Thoracic aorta (tissue), 2 donors: Measurements from ENCODE around the gene GALNT2. TPM values are rescaled to one million over a fixed set of nuclear protein-coding genes. Genes with fewer than 3 reads are reported as not detected.

Experiments
- ATAC-seq: fragments of 150-250 bp; one replicate; pipeline ENCODE4 v1.8.0; 2017; ENCODE audit warnings: low read depth; ENCODE audit not compliant: insufficient number of reproducible peaks, low FRiP score
- DNase-seq: peaks from one replicate; pipeline ENCODE4 v3.0.0-alpha.2; 2020; ENCODE audit warnings: low spot score
- H3K27ac ChIP-seq, 2 donors: fragments of 200-600 bp; sonication (generic); 1 replicate in 1 of 2; 2 replicates in 1 of 2; pipeline ENCODE4 v1.5.1; 2016; ENCODE audit warnings: mild to moderate bottlenecking in 2 of 2, moderate library complexity in 2 of 2
- H3K27me3 ChIP-seq: fragments of 200-600 bp; sonication (generic); replicated peaks from 2 replicates; pipeline ENCODE4 v1.6.0; 2016; ENCODE audit warnings: mild to moderate bottlenecking; ENCODE audit not compliant: insufficient read depth
- H3K36me3 ChIP-seq: fragments of 200-600 bp; sonication (generic); one replicate; pipeline ENCODE4 v1.5.1; 2016
- H3K4me1 ChIP-seq, 2 donors: fragments of 200-600 bp; sonication (generic); 1 replicate in 1 of 2; 2 replicates in 1 of 2; pipeline versions ENCODE4 v1.5.1 to v1.6.0; 2016; ENCODE audit warnings: low read depth in 2 of 2, mild to moderate bottlenecking in 1 of 2; ENCODE audit not compliant: control insufficient read depth in 1 of 2
- H3K4me3 ChIP-seq: fragments of 200-600 bp; sonication (generic); 2 replicates; pipeline ENCODE4 v1.5.1; 2016; ENCODE audit warnings: mild to moderate bottlenecking
- H3K9me3 ChIP-seq: fragments of 200-600 bp; sonication (generic); 2 replicates; pipeline ENCODE4 v1.5.1; 2016
- total RNA-seq, 2 donors: library from RNA; depleted of rRNA; stranded (reverse); fragments of >200 nt; gene quantifications; one replicate each; pipeline versions ENCODE4 v1.1.0 to v1.2.3, GENCODE V29; 2016
- TF ChIP-seq, protein P1 (sequence below): fragments of 200-600 bp; sonication (generic); IDR thresholded peaks from one replicate; pipeline ENCODE4 v1.5.1; 2019; ENCODE audit warnings: antibody characterized with exemption

GALNT2 gene
- total RNA-seq, 2 donors from 2014 or later, result 113 to 148 TPM

GRCh38 chr1:230286166-230286889 is 219.3 kb downstream of the GALNT2 start:
- H3K4me1 ChIP-seq, result no peaks in the 10 kb centered on the region
- TF ChIP-seq, protein P1, sequence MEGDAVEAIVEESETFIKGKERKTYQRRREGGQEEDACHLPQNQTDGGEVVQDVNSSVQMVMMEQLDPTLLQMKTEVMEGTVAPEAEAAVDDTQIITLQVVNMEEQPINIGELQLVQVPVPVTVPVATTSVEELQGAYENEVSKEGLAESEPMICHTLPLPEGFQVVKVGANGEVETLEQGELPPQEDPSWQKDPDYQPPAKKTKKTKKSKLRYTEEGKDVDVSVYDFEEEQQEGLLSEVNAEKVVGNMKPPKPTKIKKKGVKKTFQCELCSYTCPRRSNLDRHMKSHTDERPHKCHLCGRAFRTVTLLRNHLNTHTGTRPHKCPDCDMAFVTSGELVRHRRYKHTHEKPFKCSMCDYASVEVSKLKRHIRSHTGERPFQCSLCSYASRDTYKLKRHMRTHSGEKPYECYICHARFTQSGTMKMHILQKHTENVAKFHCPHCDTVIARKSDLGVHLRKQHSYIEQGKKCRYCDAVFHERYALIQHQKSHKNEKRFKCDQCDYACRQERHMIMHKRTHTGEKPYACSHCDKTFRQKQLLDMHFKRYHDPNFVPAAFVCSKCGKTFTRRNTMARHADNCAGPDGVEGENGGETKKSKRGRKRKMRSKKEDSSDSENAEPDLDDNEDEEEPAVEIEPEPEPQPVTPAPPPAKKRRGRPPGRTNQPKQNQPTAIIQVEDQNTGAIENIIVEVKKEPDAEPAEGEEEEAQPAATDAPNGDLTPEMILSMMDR, result no peak
- no peak overlapping the region for H3K27ac ChIP-seq
- no peak overlapping the region for H3K4me3 ChIP-seq
- no peaks in the 10 kb centered on the region for H3K27me3 ChIP-seq
- ATAC-seq (no peak), DNase-seq (no peak)
- H3K36me3 ChIP-seq, result peaks cover 7% of the 10 kb centered on the region
- no peaks in the 10 kb centered on the region for H3K9me3 ChIP-seq

DNA sequence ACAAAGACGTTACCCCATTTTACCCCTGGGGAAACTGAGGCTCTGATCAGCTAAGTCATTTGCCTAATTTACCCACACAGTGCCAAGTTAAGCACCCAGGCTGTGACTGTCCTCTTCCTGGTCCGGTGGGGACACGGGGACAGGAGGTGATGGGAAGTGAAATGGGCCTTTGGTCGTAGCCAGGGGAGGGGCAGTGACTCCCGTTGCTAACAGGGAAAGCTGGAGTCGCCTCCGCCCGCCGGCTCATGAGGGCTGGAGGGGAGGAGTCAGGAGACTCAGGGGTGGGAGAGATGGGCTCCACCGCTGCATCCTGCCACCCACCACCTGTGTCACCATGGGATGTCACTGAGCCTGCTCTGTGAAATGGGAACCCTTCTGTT is 219.8 kb downstream of the GALNT2 start:
- TF ChIP-seq, protein P1, result no peak
- DNase-seq, result no peak
- ATAC-seq, result no peak
- no peak overlapping the region for H3K27ac ChIP-seq
- H3K27me3 ChIP-seq, result no peaks in the 10 kb centered on the region
- H3K9me3 ChIP-seq, result no peaks in the 10 kb centered on the region
- H3K36me3 ChIP-seq, result peaks cover 7% of the 10 kb centered on the region
- no peak overlapping the region for H3K4me3 ChIP-seq
- H3K4me1 ChIP-seq, result no peaks in the 10 kb centered on the region

DNA sequence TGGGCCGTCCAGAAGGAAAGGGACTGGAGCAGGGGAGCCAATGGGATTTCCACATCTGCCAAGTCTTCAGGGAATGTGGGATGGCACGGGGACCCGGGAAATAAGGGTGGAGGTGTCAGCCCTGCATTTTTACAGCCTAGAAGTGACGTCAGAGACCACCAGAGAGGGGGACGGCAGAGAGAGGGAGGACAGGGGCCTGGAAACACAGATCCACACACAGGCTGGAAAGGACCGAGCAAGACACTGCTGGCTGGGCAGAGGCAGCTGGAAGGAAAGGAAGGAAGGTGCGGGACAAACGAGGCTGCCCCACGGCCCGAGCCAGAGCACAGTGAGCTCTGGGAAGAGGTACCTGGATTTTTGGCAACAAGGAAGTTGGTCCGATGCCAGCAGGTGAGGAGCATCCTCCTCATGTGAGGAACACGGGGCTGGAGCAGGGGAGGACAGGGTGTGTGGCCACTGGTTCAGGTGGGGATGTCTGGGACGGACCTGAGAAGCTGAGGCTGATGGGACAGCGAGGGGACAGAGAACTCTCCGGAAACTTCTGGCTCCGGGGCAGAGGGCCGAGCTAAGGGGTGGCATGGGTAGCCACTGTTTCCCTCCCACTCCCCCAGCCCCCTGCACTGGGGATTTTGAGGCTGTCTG is 220.8 kb downstream of the GALNT2 start:
- Histone ChIP-seq H3K27me3 (no peaks in the 10 kb centered on the region), H3K9me3 (no peaks in the 10 kb centered on the region), H3K36me3 (peaks cover 4% of the 10 kb centered on the region), H3K4me1 (no peaks in the 10 kb centered on the region), H3K27ac (no peak overlapping the region), H3K4me3 (no peak overlapping the region)
- ATAC-seq (no peak), DNase-seq (no peak)
- TF ChIP-seq, protein P1, result no peak

GRCh38 chr1:230288641-230289349 is 221.8 kb downstream of the GALNT2 start:
- TF ChIP-seq, protein P1, result no peak
- H3K27ac ChIP-seq, result no peak overlapping the region
- DNase-seq, result no peak
- no peaks in the 10 kb centered on the region for H3K27me3 ChIP-seq
- peaks cover 4% of the 10 kb centered on the region for H3K36me3 ChIP-seq
- no peaks in the 10 kb centered on the region for H3K9me3 ChIP-seq
- ATAC-seq, result no peak
- no peak overlapping the region for H3K4me3 ChIP-seq
- no peaks in the 10 kb centered on the region for H3K4me1 ChIP-seq

- no peak for DNase-seq
- H3K27me3 ChIP-seq, result no peaks in the 10 kb centered on the region
Measured at GRCh38 chr1:230289350-230289644, 222.3 kb downstream of the GALNT2 start.

More at GRCh38 chr1:230289350-230289644, 222.3 kb downstream of the GALNT2 start:
- TF ChIP-seq, protein P1, result no peak
- no peak for ATAC-seq
- Histone ChIP-seq H3K4me3 (no peak overlapping the region), H3K36me3 (peaks cover 2% of the 10 kb centered on the region), H3K9me3 (no peaks in the 10 kb centered on the region), H3K27ac (no peak overlapping the region), H3K4me1 (no peaks in the 10 kb centered on the region)
